ENCODE data around the gene ABCA2.
A peak's percentile ranks its signal among the peaks of the same experiment; 100 is the strongest.

Gene ABCA2

GRCh38 chr9:136995772-136996311 lies 32.2 kb downstream of the ABCA2 start:
- no peak overlapping the region for H3K4me3 ChIP-seq (ENCODE audit: control insufficient read depth, low read depth, low read length)
- TF ChIP-seq, protein P1, sequence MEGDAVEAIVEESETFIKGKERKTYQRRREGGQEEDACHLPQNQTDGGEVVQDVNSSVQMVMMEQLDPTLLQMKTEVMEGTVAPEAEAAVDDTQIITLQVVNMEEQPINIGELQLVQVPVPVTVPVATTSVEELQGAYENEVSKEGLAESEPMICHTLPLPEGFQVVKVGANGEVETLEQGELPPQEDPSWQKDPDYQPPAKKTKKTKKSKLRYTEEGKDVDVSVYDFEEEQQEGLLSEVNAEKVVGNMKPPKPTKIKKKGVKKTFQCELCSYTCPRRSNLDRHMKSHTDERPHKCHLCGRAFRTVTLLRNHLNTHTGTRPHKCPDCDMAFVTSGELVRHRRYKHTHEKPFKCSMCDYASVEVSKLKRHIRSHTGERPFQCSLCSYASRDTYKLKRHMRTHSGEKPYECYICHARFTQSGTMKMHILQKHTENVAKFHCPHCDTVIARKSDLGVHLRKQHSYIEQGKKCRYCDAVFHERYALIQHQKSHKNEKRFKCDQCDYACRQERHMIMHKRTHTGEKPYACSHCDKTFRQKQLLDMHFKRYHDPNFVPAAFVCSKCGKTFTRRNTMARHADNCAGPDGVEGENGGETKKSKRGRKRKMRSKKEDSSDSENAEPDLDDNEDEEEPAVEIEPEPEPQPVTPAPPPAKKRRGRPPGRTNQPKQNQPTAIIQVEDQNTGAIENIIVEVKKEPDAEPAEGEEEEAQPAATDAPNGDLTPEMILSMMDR (conservative IDR thresholded peaks at IDR 0.05; ENCODE audit: control insufficient read depth, insufficient read depth, low read depth, low read length), result no peak
- peak; percentile 17 for DNase-seq (ENCODE audit: low read depth)

DNA sequence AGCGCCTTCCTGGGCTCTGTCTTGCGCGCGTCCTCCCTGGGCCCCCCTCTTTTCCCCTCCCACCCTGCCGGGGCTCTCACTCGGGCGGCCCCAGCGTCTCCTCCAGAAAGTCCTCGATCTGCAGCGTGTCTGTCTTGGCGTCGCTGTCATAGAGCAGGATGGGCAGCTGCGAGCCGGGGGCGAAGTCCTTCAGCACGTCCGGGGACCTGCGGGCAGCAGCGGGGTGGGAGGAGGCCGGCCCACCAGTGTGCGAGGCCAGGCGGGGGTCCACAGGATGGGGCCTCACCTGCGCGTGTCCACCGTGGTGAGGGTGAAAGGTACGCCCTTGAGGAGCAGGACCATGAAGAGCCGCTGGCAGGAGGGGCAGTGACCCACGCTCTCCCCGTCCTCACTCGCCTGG lies 32.7 kb downstream of the ABCA2 start:
- no peak for DNase-seq (ENCODE audit: low read depth)
- no peak overlapping the region for H3K4me3 ChIP-seq (ENCODE audit: control insufficient read depth, low read depth, low read length)

GRCh38 chr9:136994888-136995230 lies 33.2 kb downstream of the ABCA2 start:
- no peak overlapping the region for H3K4me3 ChIP-seq (ENCODE audit: control insufficient read depth, low read depth, low read length)
- no peak for DNase-seq (ENCODE audit: low read depth)
- TF ChIP-seq, protein P1 (conservative IDR thresholded peaks at IDR 0.05; ENCODE audit: control insufficient read depth, insufficient read depth, low read depth, low read length), result no peak

More for the DNA sequence above, 32.7 kb downstream of the ABCA2 start:
- TF ChIP-seq, protein P1 (conservative IDR thresholded peaks at IDR 0.05; ENCODE audit: control insufficient read depth, insufficient read depth, low read depth, low read length), result no peak

DNA sequence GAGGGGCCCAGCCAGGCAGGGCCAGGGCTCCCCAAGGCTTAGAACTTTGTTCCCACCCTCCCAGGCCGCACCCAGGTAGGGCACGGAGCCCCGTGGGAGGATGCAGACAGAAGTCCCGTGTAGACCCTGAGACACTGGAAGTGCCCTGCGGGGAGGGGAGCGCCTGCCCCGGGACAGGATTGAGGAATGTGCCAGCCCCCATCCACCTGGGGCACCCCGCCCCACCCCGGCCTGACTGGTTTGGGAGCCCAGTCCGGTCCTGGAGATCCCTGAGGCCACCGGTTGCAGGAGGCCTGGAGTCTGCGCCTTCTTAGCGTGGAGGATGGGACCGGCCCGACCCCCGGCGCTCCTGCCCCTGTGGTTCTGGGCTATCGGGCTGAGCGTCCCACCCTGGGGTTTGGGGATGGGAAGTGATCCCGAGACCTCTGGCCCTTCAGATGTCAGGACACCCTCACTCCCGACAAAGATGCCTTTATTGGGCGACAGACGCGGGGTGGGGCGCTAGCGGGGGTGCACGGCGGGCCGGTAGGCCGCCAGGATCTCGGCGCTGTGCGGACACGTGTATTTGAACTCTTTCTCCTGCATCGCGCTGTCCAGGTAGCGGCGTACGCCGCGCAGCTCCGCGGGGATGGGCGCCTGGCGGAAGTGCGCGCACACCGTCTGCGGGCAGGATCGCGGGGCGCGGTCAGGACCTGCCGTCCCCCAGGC lies 33.7 kb downstream of the ABCA2 start:
- no peak overlapping the region for H3K4me3 ChIP-seq (ENCODE audit: control insufficient read depth, low read depth, low read length)
- no peak for DNase-seq (ENCODE audit: low read depth)
- TF ChIP-seq, protein P1 (conservative IDR thresholded peaks at IDR 0.05; ENCODE audit: control insufficient read depth, insufficient read depth, low read depth, low read length), result no peak

DNA sequence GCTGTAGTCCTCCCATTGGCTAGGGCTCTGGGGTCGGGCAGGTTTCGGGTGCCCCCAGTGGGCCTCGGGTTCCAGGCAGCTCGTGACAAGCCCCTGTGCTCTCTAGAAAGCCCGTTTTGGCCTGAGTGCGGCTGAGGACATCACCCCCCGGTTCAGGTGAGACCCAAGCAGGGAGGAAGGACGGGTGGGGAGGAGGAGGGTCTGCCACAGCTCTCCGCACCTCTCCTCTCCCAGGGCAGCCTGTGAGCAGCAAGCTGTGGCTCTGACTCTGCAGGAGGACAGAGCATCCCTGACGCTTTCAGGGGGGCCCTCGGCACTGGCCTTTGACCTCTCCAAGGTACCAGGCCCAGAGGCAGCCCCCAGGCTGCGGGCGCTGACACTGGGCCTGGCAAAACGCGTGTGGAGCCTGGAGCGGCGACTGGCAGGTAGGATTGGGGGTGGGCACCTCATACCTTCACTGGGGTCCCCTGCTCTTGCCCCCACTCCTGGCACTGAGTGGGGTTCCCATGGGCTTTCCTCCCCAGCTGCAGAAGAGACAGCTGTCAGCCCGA lies 35.1 kb downstream of the ABCA2 start:
- TF ChIP-seq, protein P1 (conservative IDR thresholded peaks at IDR 0.05; ENCODE audit: control insufficient read depth, insufficient read depth, low read depth, low read length), result no peak
- no peak for DNase-seq (ENCODE audit: low read depth)
- peak overlapping the region; percentile 64 for H3K4me3 ChIP-seq (ENCODE audit: control insufficient read depth, low read depth, low read length)

DNA sequence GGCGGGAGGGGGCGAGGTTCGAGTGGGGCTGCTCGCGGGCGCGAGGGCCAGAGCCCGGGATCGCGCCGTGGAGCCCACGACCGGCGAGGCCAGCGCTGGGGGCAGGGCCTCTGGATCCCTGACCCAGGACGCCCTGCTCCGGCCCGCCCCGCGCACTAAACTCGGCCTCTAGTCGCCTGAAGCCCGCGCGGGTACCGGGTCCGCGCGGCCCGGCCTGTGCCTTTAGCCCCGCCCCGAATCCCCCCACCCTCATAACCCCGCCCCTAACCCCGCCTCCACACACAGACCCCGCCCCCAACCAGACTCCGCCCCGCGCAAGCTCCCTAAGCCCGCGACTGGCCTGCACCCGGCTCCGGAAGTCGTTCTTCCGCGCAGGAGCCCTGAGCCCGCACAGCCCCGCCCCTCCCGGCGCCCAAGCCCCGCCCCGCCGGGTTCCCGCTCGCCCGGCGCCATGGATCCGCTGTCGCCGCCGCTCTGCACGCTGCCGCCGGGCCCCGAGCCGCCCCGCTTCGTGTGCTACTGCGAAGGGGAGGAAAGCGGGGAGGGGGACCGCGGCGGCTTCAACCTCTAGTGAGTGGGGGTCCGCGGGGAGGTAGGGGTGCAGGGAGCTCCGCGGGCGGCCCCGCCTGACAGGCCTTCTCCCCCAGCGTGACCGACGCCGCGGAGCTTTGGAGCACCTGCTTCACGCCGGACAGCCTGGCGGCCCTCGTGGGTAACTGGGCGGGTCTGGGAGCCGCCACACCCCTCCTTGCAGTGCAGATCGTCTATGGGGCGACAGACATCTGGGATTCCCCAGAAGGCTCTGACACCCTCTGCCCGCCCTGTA lies 35.8 kb downstream of the ABCA2 start, which contains the start of gene PAXX:
TSS of gene PAXX (plus strand) at position 430 of the 826 bp plus-strand sequence. CDS start at position 452, 22 bp downstream.
- peak; percentile 84 for DNase-seq (ENCODE audit: low read depth)
- TF ChIP-seq, protein P1 (conservative IDR thresholded peaks at IDR 0.05; ENCODE audit: control insufficient read depth, insufficient read depth, low read depth, low read length), result no peak
- peak within 1 kb of the TSS; percentile 64 for H3K4me3 ChIP-seq (ENCODE audit: control insufficient read depth, low read depth, low read length)

Measured in fibroblast of mammary gland (primary cell).